Measurements from ENCODE around the gene CMTM6.
"Not testable (repeated sequence)": the region's sequence is repeated elsewhere in the genome, so short reads cannot be mapped to it uniquely, and the experiment has no call there.

CMTM6 gene

DNA sequence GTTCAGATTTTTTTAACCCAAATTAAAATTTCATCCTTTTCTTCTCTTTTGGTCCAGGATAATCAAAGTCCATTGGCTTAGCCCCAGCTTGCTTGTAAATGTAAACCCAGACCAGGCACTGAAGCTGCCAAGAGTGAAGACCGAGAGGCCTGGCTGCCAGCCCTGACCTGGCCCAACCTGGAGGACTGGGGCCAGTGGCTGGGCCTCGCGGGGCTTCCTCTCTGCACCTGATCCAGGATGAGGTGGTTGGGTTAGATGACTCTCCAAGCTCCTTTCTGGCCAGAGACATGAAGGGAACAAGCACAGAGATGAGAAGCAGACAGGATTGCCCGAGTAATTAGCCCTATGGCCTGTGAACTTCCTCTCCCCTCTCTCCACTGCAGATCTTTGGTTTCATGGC, 50.6 kb downstream of the CMTM6 start:
- Histone ChIP-seq H3K27me3 (ENCODE audit: insufficient read depth, low read length) (no peaks in the 10 kb centered on the region), H3K9me3 (ENCODE audit: insufficient read depth, low read depth, low read length) (no peaks in the 10 kb centered on the region), H3K36me3 (ENCODE audit: insufficient read depth, low read depth, low read length) (peaks cover 5% of the 10 kb centered on the region; the same call in 1 of the 2 replicates)

GRCh38 chr3:32450992-32451659, 51.5 kb downstream of the CMTM6 start:
- Histone ChIP-seq H3K36me3 (ENCODE audit: insufficient read depth, low read depth, low read length) (peaks cover 5% of the 10 kb centered on the region; the same call in 1 of the 2 replicates), H3K9ac (ENCODE audit: low read depth, low read length) (no peak overlapping the region)

More for the DNA sequence above, 50.6 kb downstream of the CMTM6 start:
- Histone ChIP-seq H3K27ac (ENCODE audit: low read length) (no peak overlapping the region), H3K9ac (ENCODE audit: low read depth, low read length) (no peak overlapping the region), H3K4me3 (ENCODE audit: low read length) (no peak overlapping the region), H3K4me1 (ENCODE audit: insufficient read depth, low read length) (peaks cover 8% of the 10 kb centered on the region; the same call in 1 of the 2 replicates)

GRCh38 chr3:32450426-32450825, 52.2 kb downstream of the CMTM6 start:
- Histone ChIP-seq H3K4me3 (ENCODE audit: low read length) (no peak overlapping the region), H3K9me3 (ENCODE audit: insufficient read depth, low read depth, low read length) (no peaks in the 10 kb centered on the region), H3K27me3 (ENCODE audit: insufficient read depth, low read length) (no peaks in the 10 kb centered on the region), H3K36me3 (ENCODE audit: insufficient read depth, low read depth, low read length) (peaks cover 5% of the 10 kb centered on the region; the same call in 1 of the 2 replicates), H3K27ac (ENCODE audit: low read length) (no peak overlapping the region), H3K9ac (ENCODE audit: low read depth, low read length) (no peak overlapping the region), H3K4me1 (ENCODE audit: insufficient read depth, low read length) (peaks cover 8% of the 10 kb centered on the region; the same call in 1 of the 2 replicates)

More at GRCh38 chr3:32450992-32451659, 51.5 kb downstream of the CMTM6 start:
- no peak overlapping the region for H3K27ac ChIP-seq (ENCODE audit: low read length)
- no peak overlapping the region for H3K4me3 ChIP-seq (ENCODE audit: low read length)
- no peaks in the 10 kb centered on the region for H3K9me3 ChIP-seq (ENCODE audit: insufficient read depth, low read depth, low read length)
- H3K4me1 ChIP-seq (ENCODE audit: insufficient read depth, low read length): peaks cover 8% of the 10 kb centered on the region; the same call in 1 of the 2 replicates
- no peaks in the 10 kb centered on the region for H3K27me3 ChIP-seq (ENCODE audit: insufficient read depth, low read length)

DNA sequence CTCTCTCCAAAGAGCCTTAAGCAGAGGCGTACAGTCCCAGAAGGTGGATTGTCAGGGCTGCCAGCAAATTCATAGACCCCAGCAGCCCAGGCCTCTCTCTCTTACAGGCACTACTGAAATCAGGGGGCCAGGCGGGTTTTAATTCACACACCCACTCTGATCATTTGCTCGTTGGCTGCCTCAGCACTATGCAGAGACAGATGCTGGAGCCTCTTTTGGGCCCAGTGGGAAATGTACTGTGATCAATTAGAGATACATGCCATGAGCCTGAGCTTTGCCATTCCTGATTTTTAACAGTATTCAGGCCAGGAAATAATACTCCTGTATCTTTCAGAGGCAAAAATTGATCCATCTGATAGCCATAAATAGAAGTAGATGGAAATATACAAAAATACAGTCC, 53.0 kb downstream of the CMTM6 start:
- Histone ChIP-seq H3K27ac (ENCODE audit: low read length) (no peak overlapping the region), H3K4me1 (ENCODE audit: insufficient read depth, low read length) (peaks cover 8% of the 10 kb centered on the region; the same call in 1 of the 2 replicates), H3K9me3 (ENCODE audit: insufficient read depth, low read depth, low read length) (no peaks in the 10 kb centered on the region; the same call in 1 of the 2 replicates), H3K4me3 (ENCODE audit: low read length) (no peak overlapping the region), H3K36me3 (ENCODE audit: insufficient read depth, low read depth, low read length) (peaks cover 5% of the 10 kb centered on the region; the same call in 1 of the 2 replicates), H3K27me3 (ENCODE audit: insufficient read depth, low read length) (no peaks in the 10 kb centered on the region), H3K9ac (ENCODE audit: low read depth, low read length) (no peak overlapping the region)

GRCh38 chr3:32448686-32449474, 53.8 kb downstream of the CMTM6 start:
- Histone ChIP-seq H3K27ac (ENCODE audit: low read length) (no peak overlapping the region), H3K36me3 (ENCODE audit: insufficient read depth, low read depth, low read length) (peaks cover 5% of the 10 kb centered on the region; the same call in 1 of the 2 replicates), H3K9me3 (ENCODE audit: insufficient read depth, low read depth, low read length) (no peaks in the 10 kb centered on the region; the same call in 1 of the 2 replicates), H3K4me3 (ENCODE audit: low read length) (no peak overlapping the region), H3K27me3 (ENCODE audit: insufficient read depth, low read length) (no peaks in the 10 kb centered on the region), H3K9ac (ENCODE audit: low read depth, low read length) (no peak overlapping the region), H3K4me1 (ENCODE audit: insufficient read depth, low read length) (peaks cover 8% of the 10 kb centered on the region; the same call in 1 of the 2 replicates)

DNA sequence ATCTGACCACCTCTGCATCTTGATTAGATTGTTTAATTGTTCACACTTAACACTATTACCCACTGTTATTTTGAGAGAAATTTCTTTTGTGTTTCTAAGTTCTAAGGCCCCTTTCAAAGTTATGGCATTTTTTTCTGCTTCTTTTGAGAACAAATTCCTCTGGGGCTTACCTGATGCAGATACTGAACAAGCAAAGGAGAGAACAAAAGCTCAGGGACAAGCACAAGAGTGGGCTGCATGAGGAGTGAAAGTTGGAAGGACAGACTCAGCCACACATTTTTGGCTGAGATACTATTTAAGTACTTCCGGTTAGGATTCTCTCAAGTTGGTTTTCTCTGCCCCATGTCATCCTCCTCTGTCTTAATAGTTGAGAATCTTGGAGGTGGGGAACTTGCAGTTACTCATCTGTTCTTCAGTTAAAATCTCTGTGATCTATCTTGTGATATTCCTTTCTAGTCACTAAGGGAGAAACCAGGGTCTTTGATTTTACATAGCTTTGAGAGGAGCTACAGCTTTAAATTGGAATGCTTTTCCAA, 54.7 kb downstream of the CMTM6 start:
- Histone ChIP-seq H3K27me3 (ENCODE audit: insufficient read depth, low read length) (no peaks in the 10 kb centered on the region), H3K4me1 (ENCODE audit: insufficient read depth, low read length) (peaks cover 8% of the 10 kb centered on the region; the same call in 1 of the 2 replicates), H3K4me3 (ENCODE audit: low read length) (no peak overlapping the region), H3K9me3 (ENCODE audit: insufficient read depth, low read depth, low read length) (no peaks in the 10 kb centered on the region; the same call in 1 of the 2 replicates), H3K27ac (ENCODE audit: low read length) (peak overlapping the region; percentile 8), H3K9ac (ENCODE audit: low read depth, low read length) (peak overlapping the region; percentile 13; the same call in 1 of the 2 replicates), H3K36me3 (ENCODE audit: insufficient read depth, low read depth, low read length) (0 out of 2 replicates have a peak, but pooled peaks cover 5% of the 10 kb centered on the region)

DNA sequence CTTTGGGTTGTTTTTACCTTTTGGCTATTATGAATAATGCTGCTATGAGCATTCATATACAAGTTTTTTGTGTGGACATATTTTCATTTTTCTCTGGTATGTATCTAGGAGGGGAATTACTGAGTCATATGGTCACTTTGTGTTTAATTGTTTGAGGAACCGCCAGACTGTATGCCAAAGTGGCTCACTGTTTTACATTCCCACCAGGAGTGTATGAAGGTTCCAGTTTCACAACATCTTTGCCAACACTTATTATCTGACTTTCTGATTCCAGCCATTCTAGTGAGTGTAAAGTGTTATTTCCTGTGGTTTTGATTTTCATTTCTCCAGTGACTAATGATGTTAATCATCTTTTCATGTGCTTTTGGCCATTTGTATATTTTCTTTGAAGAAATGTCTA, 59.2 kb downstream of the CMTM6 start:
- H3K4me1 ChIP-seq (ENCODE audit: insufficient read depth, low read length): peaks cover 8% of the 10 kb centered on the region; the same call in 1 of the 2 replicates
- H3K27ac ChIP-seq (ENCODE audit: low read length): no peak overlapping the region
- H3K4me3 ChIP-seq (ENCODE audit: low read length): no peak overlapping the region
- H3K9me3 ChIP-seq (ENCODE audit: insufficient read depth, low read depth, low read length): no peaks in the 10 kb centered on the region; the same call in 1 of the 2 replicates
- H3K9ac ChIP-seq (ENCODE audit: low read depth, low read length): no peak overlapping the region
- no peaks in the 10 kb centered on the region for H3K27me3 ChIP-seq (ENCODE audit: insufficient read depth, low read length)
- no peaks in the 10 kb centered on the region for H3K36me3 ChIP-seq (ENCODE audit: insufficient read depth, low read depth, low read length)

- no peaks in the 10 kb centered on the region for H3K27me3 ChIP-seq (ENCODE audit: insufficient read depth, low read length)
- no peaks in the 10 kb centered on the region; the same call in 1 of the 2 replicates for H3K9me3 ChIP-seq (ENCODE audit: insufficient read depth, low read depth, low read length)
- H3K27ac ChIP-seq (ENCODE audit: low read length): no peak overlapping the region
- H3K4me3 ChIP-seq (ENCODE audit: low read length): no peak overlapping the region
- no peaks in the 10 kb centered on the region for H3K36me3 ChIP-seq (ENCODE audit: insufficient read depth, low read depth, low read length)
- peaks cover 1% of the 10 kb centered on the region; the same call in 1 of the 2 replicates for H3K4me1 ChIP-seq (ENCODE audit: insufficient read depth, low read length)
- no peak overlapping the region for H3K9ac ChIP-seq (ENCODE audit: low read depth, low read length)
Measured at GRCh38 chr3:32442766-32443165, 59.9 kb downstream of the CMTM6 start.

GRCh38 chr3:32440611-32441350, 61.9 kb downstream of the CMTM6 start:
- no peaks in the 10 kb centered on the region for H3K27me3 ChIP-seq (ENCODE audit: insufficient read depth, low read length)
- no peaks in the 10 kb centered on the region; the same call in 1 of the 2 replicates for H3K4me1 ChIP-seq (ENCODE audit: insufficient read depth, low read length)
- no peak overlapping the region for H3K9ac ChIP-seq (ENCODE audit: low read depth, low read length)
- no peak overlapping the region for H3K4me3 ChIP-seq (ENCODE audit: low read length)
- no peaks in the 10 kb centered on the region for H3K36me3 ChIP-seq (ENCODE audit: insufficient read depth, low read depth, low read length)
- H3K27ac ChIP-seq (ENCODE audit: low read length): no peak overlapping the region
- no peaks in the 10 kb centered on the region; the same call in 1 of the 2 replicates for H3K9me3 ChIP-seq (ENCODE audit: insufficient read depth, low read depth, low read length)

DNA sequence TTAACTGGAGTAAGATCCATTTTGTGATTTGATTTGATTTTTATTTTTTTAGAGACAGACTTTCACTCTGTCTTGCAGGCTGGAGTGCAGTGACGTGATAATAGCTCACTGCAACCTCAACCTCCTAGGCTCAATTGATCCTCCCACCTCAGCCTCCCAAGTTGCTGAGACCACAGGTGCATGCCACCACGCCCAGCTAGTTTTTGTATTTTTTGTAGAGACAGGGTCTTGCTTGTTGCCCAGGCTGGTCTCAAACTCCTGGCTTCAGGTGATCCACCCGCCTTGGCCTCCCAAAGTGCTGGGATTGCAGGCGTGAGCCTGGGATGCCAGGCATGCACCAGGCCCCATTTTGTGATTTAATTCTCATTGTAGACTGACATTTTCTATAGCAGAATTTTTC, 63.2 kb downstream of the CMTM6 start:
- H3K27me3 ChIP-seq (ENCODE audit: insufficient read depth, low read length); H3K27ac ChIP-seq (ENCODE audit: low read length); H3K4me3 ChIP-seq (ENCODE audit: low read length); H3K36me3 ChIP-seq (ENCODE audit: insufficient read depth, low read depth, low read length); H3K9me3 ChIP-seq (ENCODE audit: insufficient read depth, low read depth, low read length); H3K9ac ChIP-seq (ENCODE audit: low read depth, low read length); H3K4me1 ChIP-seq (ENCODE audit: insufficient read depth, low read length): not testable (repeated sequence)

All from iPS-20b (cell line).